GM19193 (cell line): Measurements from ENCODE around the gene AKAP5.

Experiments
- POLR2A ChIP-seq: IDR thresholded peaks from 4 replicates; pipeline ENCODE4 v1.6.1; 2011; ENCODE audit not compliant: insufficient read depth, insufficient read length; ENCODE audit errors: extremely low read depth

The AKAP5 gene, protein sequence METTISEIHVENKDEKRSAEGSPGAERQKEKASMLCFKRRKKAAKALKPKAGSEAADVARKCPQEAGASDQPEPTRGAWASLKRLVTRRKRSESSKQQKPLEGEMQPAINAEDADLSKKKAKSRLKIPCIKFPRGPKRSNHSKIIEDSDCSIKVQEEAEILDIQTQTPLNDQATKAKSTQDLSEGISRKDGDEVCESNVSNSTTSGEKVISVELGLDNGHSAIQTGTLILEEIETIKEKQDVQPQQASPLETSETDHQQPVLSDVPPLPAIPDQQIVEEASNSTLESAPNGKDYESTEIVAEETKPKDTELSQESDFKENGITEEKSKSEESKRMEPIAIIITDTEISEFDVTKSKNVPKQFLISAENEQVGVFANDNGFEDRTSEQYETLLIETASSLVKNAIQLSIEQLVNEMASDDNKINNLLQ

DNA sequence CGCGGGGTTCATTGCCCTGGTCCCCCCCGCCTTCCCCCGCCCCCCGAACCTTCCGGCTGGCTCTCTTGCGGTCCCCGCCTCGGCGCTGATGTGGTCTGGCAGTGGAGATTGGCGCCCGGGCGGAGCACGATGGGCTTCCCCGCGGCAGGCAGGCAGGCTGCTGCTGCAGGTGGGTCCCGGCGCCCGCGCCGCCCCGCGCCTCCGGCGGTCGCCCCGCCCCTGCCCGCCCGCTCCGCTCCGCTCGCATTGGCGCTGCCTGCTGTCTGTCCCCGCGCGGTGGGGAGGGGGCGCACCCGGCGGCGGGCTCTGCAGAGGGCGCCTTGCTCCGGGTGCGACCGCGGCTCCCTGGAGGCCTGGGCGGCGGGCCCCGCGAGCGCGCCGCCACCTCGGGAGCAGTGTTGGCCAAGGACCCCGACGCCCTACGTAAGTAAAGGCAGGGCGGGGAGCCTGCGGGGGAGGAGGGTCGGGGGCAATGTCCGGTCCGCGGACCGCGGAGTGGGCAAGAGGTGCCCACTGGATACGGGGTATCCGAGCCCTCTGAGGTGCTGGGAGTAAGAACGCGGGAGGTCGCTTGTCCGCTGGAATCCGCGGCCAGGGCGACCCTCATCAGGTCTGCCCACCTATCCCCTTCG lies at the start of gene AKAP5:
Gene AKAP5 (plus strand): TSS at position 309 of the 632 bp plus-strand sequence. CDS start 2,896 bp downstream, outside the sequence.
- peak; percentile 45 for TF ChIP-seq POLR2A

DNA sequence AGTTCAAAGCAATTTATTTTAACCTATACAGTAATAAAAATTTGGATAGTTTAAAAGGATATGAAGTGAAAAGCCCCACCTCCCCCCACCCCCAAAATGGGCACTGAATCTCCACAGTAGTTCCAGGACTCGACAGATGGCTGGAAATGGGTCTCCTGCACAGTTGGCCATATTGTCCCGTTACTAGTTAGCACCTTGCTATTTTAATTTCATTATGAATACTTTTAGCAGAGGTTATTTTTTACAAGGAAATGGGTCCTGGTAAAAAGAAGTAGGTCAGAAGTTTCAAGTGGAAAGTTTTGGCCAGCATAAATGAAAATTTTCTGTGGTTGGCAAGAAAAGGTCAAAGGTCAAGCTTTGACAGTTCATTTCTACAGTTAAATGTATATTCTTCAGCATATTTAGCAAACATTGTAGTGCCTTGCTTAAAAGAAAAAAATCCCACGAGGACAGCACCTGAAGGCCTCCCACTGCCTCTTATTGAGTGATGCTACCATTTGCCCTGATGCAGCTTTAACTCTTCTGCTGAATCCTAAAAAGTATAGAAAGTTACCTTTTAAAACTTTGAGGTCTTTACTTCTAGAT lies 48.9 kb upstream of the AKAP5 start:
- no peak for TF ChIP-seq POLR2A

DNA sequence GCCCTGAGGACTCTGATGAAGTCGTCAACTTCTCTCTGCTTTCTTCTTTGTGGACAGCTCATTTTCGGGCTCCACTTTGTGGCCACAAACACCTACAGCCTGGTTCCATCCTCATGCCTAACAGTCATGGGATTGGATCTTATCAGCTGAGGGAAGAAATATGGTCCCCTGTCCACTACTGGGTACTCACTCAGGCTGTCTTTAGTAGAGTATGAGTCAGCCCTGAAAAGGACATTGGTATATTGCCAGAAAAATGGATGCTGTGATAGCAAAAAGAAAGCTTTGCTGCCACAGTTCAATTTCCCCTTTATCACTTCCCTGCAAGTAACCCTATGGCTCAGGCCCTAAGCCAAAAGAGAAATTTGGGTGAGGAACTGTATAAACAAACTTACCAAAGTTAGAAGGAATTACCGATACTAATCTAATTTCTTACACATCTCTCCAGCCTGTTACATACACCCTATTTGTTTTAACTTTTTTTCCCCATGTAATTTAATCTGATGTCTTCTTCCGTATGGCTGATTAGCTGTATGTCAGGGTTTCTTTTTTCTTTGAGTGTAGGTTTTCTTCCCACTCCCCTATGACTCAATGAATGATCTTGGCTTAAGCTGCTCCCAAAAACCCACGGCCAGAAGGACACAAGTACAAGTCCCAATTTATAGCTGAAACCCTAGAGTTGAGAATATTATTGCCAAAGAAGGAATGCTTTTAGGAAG lies 48.1 kb upstream of the AKAP5 start:
- no peak for TF ChIP-seq POLR2A

DNA sequence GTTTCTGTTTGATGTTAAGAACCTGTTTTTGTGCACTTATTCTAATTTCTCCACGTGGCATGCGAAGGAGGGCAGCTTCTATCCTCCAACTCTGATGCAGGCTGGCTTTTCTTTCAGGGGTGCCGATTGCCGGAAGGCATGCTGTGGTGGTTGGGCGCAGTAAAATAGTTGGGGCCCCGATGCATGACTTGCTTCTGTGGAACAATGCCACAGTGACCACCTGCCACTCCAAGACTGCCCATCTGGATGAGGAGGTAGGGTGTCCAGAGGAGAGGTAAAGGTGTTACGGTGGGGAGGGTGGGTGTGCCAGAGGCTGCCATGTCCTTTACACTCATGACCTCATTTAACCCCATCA lies 47.6 kb upstream of the AKAP5 start:
- no peak for TF ChIP-seq POLR2A

DNA sequence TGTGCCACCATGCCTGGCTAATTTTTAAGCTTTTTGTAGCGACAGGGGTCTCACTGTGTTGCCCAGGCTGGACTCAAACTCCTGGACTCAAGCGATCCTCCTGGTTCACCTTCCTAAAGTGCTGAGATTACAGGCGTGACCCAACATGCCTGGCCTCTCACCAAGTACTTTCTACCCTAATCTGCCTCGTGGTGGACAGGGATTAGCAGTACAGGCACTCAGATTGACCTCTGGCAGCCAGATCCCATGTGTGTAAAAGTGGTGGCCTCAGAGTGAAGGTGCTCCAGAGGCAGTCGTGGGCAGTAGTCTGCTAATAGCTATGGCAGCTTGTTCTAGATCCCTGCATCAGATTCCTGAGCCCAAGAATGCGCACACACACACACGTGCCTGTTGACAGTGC lies 46.3 kb upstream of the AKAP5 start:
- TF ChIP-seq POLR2A = no peak

DNA sequence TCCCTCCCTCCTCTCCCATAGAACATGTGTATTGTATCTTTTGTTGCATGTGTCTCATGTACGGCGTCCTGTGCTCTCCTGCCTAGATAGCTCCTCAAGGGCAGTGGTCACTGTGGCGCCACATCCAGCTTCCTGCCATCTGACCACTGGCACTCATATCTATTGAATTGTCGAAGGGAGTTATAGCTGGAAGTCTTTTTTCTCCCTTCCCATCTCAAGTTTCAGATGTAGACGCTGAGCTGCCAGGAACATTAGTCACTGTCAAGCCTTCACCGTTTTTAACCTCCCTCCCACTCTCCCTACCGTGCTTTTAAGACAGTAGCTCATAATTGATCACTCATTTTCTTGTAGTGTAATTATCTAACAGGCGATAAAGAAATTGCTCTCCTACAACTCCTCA lies 44.1 kb upstream of the AKAP5 start:
- TF ChIP-seq POLR2A = no peak

- no peak for TF ChIP-seq POLR2A
Observed at GRCh38 chr14:64422005-64422404, 43.3 kb upstream of the AKAP5 start.

- no peak for TF ChIP-seq POLR2A
Observed at GRCh38 chr14:64422756-64423155, 42.5 kb upstream of the AKAP5 start.

- no peak for TF ChIP-seq POLR2A
Observed at GRCh38 chr14:64423987-64424386, 41.3 kb upstream of the AKAP5 start.

DNA sequence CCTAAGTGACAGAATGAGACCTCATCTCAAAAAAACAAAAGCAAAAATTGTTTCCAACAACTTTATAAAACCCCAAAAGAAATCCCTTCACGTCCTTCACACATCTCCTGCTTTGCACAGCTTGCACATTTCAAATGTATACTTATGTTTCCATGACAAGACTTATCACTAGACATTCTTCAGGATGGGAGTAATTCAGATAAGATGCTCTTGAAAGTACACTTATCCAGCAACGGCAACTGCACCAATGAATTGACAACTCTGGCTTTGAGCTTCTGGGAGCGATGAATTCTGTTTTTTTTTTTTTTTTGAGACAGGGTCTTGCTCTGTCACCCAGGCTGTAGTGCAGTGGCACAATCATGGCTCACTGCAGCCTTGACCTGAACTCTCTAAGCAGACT lies 30.8 kb upstream of the AKAP5 start:
- TF ChIP-seq POLR2A = no peak

DNA sequence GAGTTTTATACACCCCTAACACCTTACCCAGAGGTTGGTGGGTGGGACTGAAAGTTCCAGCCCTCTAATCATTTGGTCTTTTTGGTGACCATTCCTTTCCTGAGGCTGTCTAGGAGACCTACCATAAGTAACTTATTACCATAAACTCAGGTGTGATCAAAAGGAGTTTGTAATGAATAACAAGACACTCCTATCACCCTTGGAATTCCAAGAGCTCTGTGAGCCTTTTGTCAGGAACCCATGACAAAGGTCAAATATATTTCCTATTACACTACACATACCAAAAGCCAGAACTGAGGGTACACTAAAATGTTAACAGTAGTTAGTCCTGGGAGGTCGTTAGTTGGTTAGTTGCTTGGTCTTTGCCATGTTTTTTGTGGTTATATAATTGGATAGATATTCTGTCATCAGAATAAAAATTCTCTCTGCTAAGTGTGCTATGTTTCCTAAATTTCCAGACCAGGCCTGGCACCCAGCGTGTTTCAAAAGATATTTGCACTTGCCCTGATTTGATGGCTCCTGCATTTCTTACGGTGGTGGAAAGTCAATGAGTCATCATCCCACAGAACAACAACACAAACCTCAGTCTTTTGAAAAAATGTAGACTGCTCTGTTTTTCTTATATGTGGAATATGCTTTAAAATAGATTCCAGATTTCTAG lies 27.0 kb upstream of the AKAP5 start:
- no peak for TF ChIP-seq POLR2A

GRCh38 chr14:64439141-64439540 lies 26.2 kb upstream of the AKAP5 start:
- TF ChIP-seq POLR2A = no peak

- TF ChIP-seq POLR2A = no peak
Observed at GRCh38 chr14:64440494-64440893, 24.8 kb upstream of the AKAP5 start.

DNA sequence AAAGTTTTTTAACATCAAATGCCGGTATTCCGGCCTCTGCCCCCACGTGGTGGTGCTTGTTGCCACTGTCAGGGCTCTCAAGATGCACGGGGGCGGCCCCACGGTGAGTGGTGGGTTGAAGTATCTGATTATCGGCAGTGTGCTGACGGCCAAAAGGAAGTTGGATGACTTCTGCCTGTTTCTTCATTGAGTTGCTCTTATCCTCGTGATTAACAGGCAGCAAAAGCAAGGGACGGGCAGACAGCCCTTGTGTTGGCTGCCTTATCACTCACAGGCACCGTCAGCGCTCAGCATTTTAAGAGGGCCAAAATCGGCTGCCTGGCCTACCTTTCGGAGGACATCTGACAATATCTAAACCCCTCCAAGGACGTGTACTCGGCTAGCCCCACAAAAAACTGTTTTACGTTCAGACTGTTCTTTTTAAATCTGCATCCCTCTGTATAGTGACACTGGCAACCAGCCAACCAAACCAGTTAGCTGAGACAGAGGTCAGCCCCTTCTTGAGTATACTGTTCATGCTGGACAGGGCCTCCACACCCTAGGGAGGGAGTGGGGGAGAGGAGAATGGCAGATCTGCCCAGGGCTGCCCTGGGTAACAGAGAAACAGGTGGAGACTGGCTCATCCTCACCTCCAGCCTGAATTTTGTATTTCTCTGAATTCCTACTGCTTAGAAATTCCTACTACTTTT lies 22.9 kb upstream of the AKAP5 start:
- TF ChIP-seq POLR2A = no peak

- no peak for TF ChIP-seq POLR2A
Observed at GRCh38 chr14:64444140-64444539, 21.2 kb upstream of the AKAP5 start.
